Ovary (tissue), 3 donors: ENCODE results near the gene LCP2.

Experiments
- EP300 ChIP-seq: sonication (generic); formaldehyde crosslinking; IDR thresholded peaks from one replicate; pipeline ENCODE4 v1.6.1; 2017; ENCODE audit warnings: antibody characterized with exemption
- TF ChIP-seq, protein P1 (sequence below), 3 donors: fragments of 450-650 bp in 2 of 3; fragments of 200-600 bp in 1 of 3; IDR thresholded peaks; one replicate each; pipeline versions ENCODE4 v1.5.1 to v1.8.0; 2016 to 2022; ENCODE audit warnings: antibody characterized with exemption in 3 of 3, mild to moderate bottlenecking in 1 of 3
- donor health status: DM: no; HTN: no; CAD: no.

DNA sequence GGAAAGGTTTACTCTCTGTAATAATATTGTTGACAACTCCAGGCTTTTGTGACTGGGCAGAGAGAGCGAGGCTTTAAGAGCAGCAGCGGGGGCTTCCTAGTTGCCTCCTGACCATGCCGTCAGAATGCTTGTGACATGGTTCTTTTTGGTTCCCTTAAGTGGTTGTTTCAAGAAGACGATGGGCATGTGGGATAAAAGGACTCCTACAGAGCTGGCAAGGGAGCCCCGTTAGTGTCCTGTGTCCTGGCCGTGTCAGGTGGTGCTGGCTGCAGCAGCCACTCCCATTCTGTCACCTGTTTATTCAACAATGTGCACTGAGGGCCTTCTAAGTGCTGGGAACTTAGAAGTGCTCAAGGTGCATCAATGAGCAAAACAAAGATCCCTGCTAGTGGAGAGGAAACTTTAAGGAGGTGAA lies 19.7 kb downstream of the LCP2 start:
- TF ChIP-seq, protein P1, sequence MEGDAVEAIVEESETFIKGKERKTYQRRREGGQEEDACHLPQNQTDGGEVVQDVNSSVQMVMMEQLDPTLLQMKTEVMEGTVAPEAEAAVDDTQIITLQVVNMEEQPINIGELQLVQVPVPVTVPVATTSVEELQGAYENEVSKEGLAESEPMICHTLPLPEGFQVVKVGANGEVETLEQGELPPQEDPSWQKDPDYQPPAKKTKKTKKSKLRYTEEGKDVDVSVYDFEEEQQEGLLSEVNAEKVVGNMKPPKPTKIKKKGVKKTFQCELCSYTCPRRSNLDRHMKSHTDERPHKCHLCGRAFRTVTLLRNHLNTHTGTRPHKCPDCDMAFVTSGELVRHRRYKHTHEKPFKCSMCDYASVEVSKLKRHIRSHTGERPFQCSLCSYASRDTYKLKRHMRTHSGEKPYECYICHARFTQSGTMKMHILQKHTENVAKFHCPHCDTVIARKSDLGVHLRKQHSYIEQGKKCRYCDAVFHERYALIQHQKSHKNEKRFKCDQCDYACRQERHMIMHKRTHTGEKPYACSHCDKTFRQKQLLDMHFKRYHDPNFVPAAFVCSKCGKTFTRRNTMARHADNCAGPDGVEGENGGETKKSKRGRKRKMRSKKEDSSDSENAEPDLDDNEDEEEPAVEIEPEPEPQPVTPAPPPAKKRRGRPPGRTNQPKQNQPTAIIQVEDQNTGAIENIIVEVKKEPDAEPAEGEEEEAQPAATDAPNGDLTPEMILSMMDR (IDR thresholded peaks at IDR 0.05) = no peak
- TF ChIP-seq EP300 = no peak
